Non-pigmented ciliary epithelial cell (primary cell): ENCODE measurements around the gene AMACR.

Source experiments
- DNase-seq: peaks from one replicate; pipeline ENCODE4 v3.0.0-alpha.2; 2010; ENCODE audit warnings: low read depth

The AMACR gene

GRCh38 chr5:34007201-34007620 is 639 bp downstream of the AMACR start:
- no peak for DNase-seq

- no peak for DNase-seq
These were observed 2.2 kb downstream of the AMACR start for GRCh38 chr5:34005681-34006080.

DNA sequence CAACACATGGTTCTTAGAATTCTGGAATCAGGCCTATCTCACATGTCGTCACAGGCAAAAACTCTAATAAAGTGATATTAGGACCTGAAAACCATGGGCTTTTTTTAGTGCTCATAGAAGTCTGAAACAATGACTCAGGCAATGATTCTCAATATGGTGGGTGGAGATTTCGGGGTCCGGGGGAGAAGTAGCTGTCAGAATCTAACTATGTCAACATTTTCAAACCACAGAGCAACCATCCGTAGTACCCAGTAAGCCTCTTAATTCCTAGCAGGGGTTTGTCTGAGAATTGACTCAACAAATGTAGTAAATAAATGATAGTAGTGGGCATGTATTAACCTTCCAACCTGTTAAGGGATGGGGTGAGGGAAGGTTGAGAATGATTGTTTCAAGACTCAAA is 2.6 kb downstream of the AMACR start:
- DNase-seq = no peak

- no peak for DNase-seq
These were observed 3.9 kb downstream of the AMACR start for GRCh38 chr5:34003941-34004340.

- DNase-seq = no peak
These were observed 5.1 kb downstream of the AMACR start for GRCh38 chr5:34002629-34003328.

GRCh38 chr5:34001241-34001841 is 6.5 kb downstream of the AMACR start:
- DNase-seq = no peak

GRCh38 chr5:33999978-34000377 is 7.9 kb downstream of the AMACR start:
- DNase-seq = no peak

DNA sequence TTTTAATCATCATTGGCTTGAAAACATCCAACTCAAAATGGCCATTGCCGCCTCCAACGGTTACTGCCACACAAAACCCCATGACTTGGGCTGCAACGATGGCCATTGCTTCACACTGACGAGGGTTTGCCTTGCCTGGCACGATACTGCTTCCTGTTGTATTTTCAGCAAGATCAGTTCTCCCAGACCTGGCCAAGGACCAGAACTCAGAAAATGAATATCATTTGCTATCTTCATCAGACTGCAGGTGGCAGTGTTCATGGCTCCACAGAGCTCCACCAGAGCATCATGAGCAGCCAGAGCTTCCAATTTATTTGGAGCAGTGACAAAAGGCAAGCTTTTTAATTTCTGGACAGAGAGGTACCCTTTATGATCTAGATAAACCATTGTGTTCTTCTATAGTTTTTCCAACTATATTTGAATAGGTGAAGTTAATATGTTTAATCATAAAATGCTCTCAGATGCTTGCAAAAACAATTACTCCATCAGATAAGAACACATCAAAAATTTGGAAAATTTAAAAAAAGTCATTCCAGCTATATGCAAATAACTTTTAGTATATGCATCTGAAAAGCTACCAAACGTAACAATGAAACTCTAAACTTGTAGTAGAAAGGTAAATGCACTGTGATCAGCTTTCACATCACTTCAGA is 10.4 kb downstream of the AMACR start:
- DNase-seq = no peak

GRCh38 chr5:33995865-33996264 is 12.0 kb downstream of the AMACR start:
- no peak for DNase-seq

DNA sequence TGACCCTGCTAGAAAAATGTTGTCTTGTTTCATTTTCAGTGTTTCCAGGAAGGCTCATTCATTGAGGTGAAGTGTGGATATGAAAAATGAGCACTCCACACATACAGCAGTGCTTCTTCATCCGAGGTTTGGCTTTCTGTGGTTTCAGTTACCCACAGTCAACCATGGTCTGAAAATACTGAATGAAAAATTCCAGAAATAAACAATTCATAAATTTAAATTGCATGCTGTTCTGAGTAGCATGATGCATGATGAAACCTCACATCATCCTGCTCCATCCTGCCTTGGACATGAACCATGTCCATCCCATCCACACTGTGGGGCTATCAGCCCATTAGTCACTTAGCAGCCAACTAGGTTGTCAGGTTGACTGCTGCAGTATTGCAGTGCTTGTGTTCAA is 13.0 kb downstream of the AMACR start:
- no peak for DNase-seq

DNA sequence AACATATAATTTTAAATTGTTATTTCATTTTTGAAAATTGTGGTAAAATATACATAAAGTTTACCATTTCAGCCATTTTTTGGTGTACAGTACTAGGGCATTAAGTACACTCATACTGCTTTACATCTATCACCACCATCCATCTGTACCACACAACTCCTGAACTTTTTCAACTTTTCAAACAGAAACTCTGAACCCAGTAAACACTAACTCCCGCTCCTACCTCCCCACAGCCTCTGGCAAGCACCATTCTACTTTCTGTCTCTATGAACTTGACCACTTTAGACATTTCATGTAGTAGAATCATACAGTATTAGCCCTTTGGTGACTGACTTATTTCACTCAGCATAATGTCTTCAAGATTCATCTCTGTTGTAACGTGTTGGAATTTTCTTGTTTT is 15.0 kb downstream of the AMACR start:
- DNase-seq = no peak

GRCh38 chr5:33985447-33985846 is 22.4 kb downstream of the AMACR start:
- DNase-seq = no peak

DNA sequence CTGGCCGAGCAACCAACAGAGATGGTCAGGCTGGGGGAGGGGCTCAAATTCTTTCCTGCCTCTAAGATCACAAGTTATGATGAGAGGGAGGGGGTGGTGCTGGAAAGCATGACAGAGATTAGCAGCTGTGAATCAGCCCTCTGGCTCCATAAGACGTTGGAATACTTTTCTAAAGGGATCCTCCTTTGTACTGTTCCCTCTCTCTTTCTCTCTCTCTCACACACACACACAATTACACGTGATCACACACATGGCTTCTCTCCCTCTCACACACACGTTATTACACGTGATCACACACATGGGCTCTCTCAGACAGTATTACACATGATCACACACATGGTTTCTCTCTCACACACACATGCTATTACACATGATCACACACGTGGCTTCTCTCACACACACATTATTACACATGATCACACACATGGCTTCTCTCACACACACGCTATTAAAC is 23.2 kb downstream of the AMACR start, which contains the start of gene SLC45A2:
SLC45A2 (minus strand) TSS at position 23 of the 454 bp plus-strand sequence. CDS start 110 bp downstream, outside the sequence.
- DNase-seq = no peak

GRCh38 chr5:33984178-33984577 is 23.7 kb downstream of the AMACR start:
- no peak for DNase-seq

DNA sequence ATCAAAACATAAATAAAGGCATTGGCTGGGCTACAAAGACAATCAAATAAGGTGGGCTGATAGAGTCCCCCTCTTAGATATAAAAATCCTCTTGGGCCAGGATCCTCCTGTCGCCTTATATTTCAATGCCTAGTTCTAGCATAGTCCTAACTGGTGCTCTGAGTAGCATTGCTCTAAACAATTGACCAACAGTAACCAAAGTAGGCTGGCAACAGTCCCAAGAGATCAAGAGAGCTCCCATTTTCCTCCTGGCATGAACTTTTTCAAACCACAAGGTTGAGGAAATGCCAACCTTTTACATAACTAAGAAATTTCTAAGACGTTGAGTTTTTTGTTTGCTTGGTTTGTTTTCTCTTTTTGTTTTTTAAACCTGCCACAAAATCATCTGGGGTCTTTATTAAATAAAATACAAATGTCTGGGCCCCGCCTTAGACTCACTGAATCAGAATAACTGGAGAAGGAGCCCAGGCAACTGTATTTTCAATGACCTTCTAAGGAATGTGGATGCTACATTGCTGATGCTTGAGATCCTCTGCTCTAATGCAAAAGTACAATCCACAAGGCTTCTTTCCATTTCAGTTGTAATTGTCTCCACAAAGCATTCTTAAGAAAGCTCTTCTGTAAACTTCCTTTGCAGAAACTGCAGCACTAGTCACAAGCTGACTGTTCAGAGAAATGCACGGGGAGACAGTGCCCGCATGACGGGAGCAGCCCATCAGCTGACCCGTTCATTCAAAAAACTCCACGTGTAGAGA is 26.3 kb downstream of the AMACR start:
- no peak for DNase-seq

DNA sequence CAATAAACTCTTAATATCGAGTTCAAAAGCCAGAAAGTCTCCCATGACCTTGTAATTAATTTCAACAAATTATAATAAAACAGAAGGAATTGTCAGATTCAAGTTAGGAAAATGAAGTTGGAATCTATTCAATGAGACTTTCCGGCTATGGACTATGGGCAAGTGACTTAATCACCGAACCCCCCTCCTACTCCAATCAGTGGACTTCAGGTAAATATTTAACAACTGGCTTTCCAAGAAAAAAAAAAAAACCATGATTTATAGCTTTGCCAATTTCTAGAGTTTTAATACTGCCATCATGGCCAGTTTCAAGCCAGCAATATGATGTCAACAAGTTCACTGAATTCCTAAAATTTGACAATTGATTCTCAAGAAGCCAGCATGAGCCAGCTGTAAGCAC is 27.8 kb downstream of the AMACR start:
- DNase-seq = no peak

DNA sequence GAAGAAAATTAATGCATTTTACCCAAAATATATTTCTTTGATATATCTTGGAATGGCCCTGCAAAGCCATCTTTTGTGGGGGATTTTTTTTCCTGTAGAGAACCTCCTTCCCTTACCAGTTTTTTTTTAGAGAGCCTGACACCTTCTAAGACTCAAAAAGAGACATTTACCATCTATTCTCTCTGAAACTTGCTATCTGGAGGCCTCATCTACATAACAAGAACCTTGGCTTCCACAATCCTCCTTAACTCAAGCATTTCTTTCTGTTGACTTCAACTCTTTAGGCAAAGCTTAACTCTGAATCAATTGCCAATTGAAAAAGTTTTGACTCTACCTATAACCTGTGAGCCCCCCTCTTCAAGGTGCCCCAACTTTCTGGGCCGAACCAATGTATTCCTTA is 29.5 kb downstream of the AMACR start:
- DNase-seq = no peak

DNA sequence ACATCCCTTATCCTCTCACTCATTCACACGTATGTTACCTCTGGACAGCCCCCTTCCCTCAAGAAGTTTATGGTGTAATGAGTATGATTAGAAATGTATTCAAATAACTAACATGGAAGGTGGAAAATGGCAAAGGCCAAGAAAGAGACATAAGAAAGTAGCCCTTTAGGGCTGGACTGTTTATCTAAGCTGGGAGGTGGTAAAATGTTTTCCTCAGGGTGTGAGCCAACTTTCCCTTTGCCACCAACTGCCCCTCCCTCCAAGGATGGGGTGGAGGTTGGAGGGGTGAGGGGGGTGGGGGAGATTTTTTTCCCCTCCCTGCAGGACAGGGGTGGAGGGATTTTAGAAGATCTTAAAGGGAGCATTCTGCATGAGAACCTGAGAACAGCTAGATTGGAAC is 31.5 kb downstream of the AMACR start:
- DNase-seq = no peak

DNA sequence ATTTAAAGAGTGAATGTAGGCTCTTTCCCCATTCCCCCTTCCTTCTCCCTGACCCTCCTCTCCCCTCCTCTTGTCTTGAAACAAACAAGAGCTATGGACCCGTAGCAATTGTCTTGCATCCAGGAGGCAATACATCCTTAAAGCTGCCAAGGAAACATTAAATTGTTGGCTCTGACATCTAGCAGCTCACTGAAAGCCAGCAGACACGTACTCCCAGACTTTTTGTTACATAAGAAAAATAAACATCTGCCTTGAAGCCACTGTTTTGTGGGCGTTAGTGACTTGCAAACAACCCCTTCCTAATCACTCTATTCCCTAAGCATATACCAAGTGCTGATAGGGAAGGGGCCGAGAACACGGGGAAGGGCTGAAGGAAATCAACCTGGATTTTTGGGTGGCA is 32.0 kb downstream of the AMACR start:
- no peak for DNase-seq

- no peak for DNase-seq
These were observed 34.6 kb downstream of the AMACR start for GRCh38 chr5:33973271-33973670.

- peak; percentile 28 for DNase-seq
These were observed 38.0 kb downstream of the AMACR start for GRCh38 chr5:33969572-33970452.
